ENCODE data around the gene MSX1.

DNA sequence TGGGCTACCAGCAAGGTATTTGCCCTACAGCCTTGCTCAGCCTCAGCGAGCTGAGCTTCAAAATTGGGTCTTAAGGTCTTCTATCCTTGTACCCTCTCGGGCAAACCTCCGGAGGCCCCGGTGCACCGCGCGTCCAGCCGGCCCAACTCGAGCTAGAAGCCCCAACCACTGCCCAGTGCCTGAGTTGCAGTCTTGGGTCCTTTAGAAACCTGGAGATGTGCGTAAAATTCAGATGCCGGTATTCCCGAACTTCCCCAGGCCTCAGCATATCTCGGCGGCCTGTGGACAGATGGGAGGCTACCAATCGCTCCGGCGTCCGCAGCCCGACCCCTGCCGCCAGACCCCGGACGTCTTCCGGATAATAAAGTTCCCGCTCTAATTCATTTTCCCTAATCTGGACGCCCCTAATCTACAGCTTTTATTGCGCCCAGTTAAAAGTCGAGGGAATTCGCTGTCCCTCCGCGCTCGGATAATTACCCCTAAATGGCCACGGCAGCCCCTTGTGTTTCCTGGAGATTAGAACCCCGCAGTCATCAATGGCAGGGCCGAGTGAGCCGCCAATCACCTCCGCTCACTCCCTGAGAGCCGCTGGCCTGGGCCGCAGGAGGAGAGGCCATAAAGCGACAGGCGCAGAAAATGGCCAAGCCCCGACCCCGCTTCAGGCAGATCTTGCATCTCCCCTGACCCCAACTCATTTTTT, 1.5 kb upstream of the MSX1 start:
- no peak for TF ChIP-seq POLR2A (IDR thresholded peaks at IDR 0.05; ENCODE audit: low read depth, low read length)
- TF ChIP-seq POLR2AphosphoS5 (IDR thresholded peaks at IDR 0.05; ENCODE audit: low read depth, low read length) = no peak
- TF ChIP-seq TAF1 (IDR thresholded peaks at IDR 0.05; ENCODE audit: low read depth, low read length) = no peak
- no peak for TF ChIP-seq SPI1 (IDR thresholded peaks at IDR 0.05; ENCODE audit: low read depth, low read length)

All from GM12891 (cell line).